Adipocyte (in vitro differentiated cells): Measurements from ENCODE around the gene HSF5.
"Not testable (repeated sequence)": the region's sequence is repeated elsewhere in the genome, so short reads cannot be mapped to it uniquely, and the experiment has no call there.

Experiments
- DNase-seq: peaks from one replicate; pipeline ENCODE4 v3.0.0-alpha.2; 2015; ENCODE audit warnings: low read depth
- H3K27me3 ChIP-seq: replicated peaks from 2 replicates; pipeline ENCODE4 v1.7.0; 2013; ENCODE audit warnings: mild to moderate bottlenecking, low read length, moderate library complexity; ENCODE audit not compliant: control insufficient read depth, insufficient read depth
- H3K36me3 ChIP-seq: 2 replicates; pipeline ENCODE4 v1.7.0; 2013; ENCODE audit warnings: low read length, mild to moderate bottlenecking, moderate library complexity; ENCODE audit not compliant: control insufficient read depth, insufficient read depth, severe bottlenecking
- H3K4me1 ChIP-seq: 2 replicates; pipeline ENCODE4 v1.7.0; 2013; ENCODE audit warnings: mild to moderate bottlenecking, low read length, moderate library complexity; ENCODE audit not compliant: control insufficient read depth, insufficient read depth
- H3K4me3 ChIP-seq: 2 replicates; pipeline ENCODE4 v1.7.0; 2013; ENCODE audit warnings: mild to moderate bottlenecking, low read length, moderate library complexity
- H3K9ac ChIP-seq: 2 replicates; pipeline ENCODE4 v1.7.0; 2013; ENCODE audit warnings: mild to moderate bottlenecking, low read length, moderate library complexity
- H3K9me3 ChIP-seq: 2 replicates; pipeline ENCODE4 v1.7.0; 2013; ENCODE audit warnings: mild to moderate bottlenecking, low read length, moderate library complexity; ENCODE audit not compliant: control insufficient read depth

HSF5 gene

DNA sequence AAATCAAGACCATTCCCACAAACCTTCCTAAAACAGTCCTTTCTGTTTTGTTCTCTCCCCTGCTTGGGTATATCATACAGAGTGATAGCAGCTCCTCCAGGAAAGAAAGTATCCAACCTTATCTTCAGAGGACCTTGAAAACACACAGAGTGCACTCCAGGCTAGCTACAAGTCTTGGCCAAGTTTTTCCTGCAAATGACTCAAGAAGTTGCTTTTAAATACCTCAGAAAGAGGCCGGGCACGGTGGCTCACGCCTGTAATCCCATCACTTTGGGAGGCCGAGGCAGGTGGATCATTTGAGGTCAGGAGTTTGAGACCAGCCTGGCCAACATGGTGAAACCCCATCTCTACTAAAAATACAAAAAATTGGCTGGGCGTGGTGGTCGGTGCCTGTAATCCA, 14.9 kb upstream of the HSF5 start:
- H3K9me3 ChIP-seq, H3K4me1 ChIP-seq, H3K9ac ChIP-seq, DNase-seq, H3K27me3 ChIP-seq, H3K4me3 ChIP-seq: not testable (repeated sequence)
- peaks cover 75% of the 10 kb centered on the region for H3K36me3 ChIP-seq

DNA sequence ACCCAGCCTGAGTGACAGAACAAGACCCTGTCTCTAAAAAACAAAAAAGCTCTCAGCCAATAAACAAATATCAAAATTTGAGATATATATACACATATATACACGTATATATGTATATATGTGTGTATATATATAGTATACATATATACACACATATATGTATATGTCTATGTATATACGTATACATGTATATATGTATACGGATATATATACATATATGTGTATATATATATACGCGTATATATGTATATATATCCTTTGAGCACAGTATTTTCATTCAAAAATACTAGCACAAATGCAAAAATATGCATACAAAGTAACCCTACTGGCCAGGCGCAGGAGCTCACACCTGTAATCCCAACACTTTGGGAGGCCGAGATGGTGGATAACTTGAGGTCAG, 13.2 kb upstream of the HSF5 start:
- H3K4me1 ChIP-seq, result no peaks in the 10 kb centered on the region
- H3K27me3 ChIP-seq, result no peaks in the 10 kb centered on the region
- H3K9ac ChIP-seq, result no peak overlapping the region
- H3K4me3 ChIP-seq, result no peak overlapping the region
- H3K36me3 ChIP-seq, result peaks cover 73% of the 10 kb centered on the region
- no peaks in the 10 kb centered on the region for H3K9me3 ChIP-seq
- no peak for DNase-seq

DNA sequence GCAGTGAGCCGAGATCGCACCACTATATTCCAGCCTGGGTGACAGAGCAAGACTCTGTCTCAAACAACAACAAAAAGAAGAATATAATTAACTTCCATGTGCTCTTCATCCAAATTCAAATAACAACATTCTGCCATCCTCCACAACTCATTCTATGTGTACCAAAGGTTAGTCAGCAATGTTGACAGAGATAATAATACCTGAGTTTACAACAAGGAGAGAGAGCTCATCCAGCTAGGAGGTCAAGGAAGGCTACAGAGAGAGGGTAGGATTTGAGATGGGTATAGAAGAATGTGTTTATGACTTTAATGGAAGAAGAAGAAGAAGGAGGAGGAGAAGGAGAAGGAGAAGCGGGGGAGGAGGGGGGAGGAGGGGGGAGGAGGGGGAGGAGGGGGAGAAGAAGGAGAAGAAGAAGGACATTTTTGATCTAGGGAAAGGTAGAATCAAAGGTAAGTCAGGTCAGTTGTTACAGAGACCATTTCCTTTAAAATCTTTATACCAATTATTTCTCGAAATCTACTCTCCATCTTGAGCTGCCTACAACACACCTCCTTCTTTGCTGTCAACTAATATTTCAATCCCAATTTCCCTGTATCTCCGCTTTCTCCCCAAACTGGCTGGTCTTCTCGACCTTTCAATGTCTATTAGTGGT, 10.1 kb upstream of the HSF5 start:
- Histone ChIP-seq H3K36me3 (peaks cover 70% of the 10 kb centered on the region), H3K9me3 (no peaks in the 10 kb centered on the region), H3K27me3 (no peaks in the 10 kb centered on the region), H3K9ac (no peak overlapping the region), H3K4me1 (no peaks in the 10 kb centered on the region), H3K4me3 (no peak overlapping the region)
- no peak for DNase-seq

DNA sequence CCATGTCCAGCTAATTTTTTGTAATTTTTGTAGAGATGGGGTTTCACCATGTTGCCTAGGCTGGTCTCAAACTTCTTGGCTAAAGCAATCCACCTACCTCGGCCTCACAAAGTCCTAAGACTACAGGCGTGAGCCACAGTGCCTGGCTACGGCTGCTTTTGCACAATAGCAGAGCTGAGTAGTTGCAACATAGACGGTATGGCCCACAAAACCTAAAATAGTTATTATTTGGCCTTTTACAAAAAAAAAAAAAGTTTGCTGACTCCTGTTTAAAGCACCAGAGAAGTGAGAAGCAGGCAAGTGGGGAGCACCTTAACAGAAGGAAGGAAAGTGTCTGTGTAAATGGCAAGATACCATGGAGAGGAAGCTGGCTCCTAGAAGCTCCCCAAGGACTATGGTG, 5.3 kb upstream of the HSF5 start:
- H3K4me1 ChIP-seq, result no peaks in the 10 kb centered on the region
- no peak overlapping the region for H3K9ac ChIP-seq
- peaks cover 83% of the 10 kb centered on the region for H3K36me3 ChIP-seq
- H3K9me3 ChIP-seq, result no peaks in the 10 kb centered on the region
- H3K27me3 ChIP-seq, result no peaks in the 10 kb centered on the region
- H3K4me3 ChIP-seq, result no peak overlapping the region
- DNase-seq, result no peak

DNA sequence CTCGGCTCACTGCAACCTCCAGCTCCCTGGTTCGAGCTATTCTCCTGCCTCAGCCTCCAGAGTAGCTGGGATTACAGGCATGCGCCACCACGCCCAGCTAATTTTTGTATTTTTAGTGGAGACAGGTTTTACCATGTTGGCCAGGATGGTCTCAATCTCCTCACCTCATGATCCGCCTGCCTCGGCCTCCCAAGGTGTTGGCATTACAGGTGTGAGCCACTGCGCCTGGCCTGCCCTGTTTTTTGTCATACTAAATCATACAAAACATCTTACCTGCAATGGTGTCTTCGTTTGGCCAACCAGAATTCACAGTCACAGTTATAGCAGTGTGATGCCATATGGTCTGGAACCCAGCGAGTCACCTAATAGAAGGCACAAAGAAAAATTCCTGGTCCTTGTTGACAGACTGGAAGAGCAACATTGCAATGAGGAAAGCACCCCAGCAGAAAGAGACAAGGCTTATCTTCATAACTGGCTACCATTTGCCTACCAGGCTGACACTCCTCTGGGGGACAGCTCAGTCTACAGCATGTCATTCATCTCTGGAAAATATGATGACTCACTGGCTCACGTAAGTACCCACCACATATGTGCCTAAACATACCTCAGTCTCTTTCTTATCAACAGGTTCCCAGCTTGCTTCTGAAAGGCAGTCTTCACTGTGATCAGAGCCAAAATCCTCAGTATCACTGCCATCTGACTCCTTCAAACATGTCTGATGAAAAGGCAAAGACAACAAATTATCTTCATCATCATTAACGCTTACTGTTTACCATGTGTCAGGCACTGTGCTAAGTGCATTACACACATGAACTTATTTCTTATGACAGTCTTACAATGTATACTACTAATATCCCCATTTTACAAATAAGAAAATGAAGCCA, 4.3 kb upstream of the HSF5 start:
- Histone ChIP-seq H3K4me1 (no peaks in the 10 kb centered on the region), H3K4me3 (no peak overlapping the region), H3K9me3 (no peaks in the 10 kb centered on the region), H3K36me3 (peaks cover 77% of the 10 kb centered on the region), H3K27me3 (no peaks in the 10 kb centered on the region), H3K9ac (no peak overlapping the region)
- DNase-seq, result no peak

DNA sequence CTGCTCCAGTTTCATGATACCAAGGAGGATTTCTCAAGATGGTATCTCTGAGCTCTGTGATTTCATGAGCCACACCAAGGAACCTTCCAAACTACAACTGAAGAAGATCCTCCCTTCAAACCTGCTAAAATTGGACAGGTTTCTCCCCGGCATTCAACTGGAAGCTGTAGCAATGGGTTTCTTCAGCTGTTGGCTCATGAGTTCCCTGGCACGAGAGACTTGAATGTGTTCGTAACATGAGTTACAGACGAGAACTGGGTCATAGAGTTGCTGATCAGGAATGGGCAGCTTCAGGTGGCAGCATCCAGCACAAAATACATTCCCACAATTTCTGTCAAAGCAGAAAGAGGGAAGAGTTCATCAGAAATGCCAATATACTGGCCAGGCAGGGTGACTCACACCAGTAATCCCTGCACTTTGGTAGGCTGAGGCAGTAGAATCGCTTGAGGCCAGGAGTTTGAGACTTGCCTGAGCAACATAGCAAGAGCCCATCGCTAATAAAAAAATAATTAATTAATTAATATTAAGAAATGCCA, 3.4 kb upstream of the HSF5 start:
- DNase-seq, result no peak
- no peak overlapping the region for H3K9ac ChIP-seq
- no peaks in the 10 kb centered on the region for H3K9me3 ChIP-seq
- no peak overlapping the region for H3K4me3 ChIP-seq
- H3K4me1 ChIP-seq, result no peaks in the 10 kb centered on the region
- peaks cover 70% of the 10 kb centered on the region for H3K36me3 ChIP-seq
- H3K27me3 ChIP-seq, result no peaks in the 10 kb centered on the region

DNA sequence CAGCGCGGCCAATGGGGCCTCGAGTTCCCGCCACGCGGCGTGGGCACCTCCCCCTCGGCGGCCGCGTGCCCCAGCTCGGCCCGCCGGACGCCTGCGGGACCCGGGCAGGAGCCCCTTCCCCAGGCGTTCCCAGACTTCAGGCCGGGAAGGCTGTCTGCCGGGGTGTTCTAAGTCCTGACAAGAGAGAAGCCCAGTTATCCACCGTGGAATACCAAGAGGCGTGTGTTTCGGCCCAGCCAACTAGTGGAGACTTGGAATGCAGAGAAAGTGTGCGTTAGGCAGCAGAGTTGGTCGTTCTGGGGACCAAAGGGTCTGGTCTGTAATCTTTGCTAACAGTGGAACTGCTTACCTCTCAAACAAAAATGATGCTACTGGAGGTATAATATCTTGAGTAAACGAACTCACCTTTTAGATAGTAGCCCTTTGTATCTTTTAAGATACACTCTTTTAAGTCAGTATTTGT, 251 bp upstream of the HSF5 start:
- no peaks in the 10 kb centered on the region for H3K4me1 ChIP-seq
- H3K9ac ChIP-seq, result no peak overlapping the region
- H3K36me3 ChIP-seq, result peaks cover 46% of the 10 kb centered on the region
- no peak for DNase-seq
- H3K27me3 ChIP-seq, result no peaks in the 10 kb centered on the region
- no peak overlapping the region for H3K4me3 ChIP-seq
- no peaks in the 10 kb centered on the region for H3K9me3 ChIP-seq

DNA sequence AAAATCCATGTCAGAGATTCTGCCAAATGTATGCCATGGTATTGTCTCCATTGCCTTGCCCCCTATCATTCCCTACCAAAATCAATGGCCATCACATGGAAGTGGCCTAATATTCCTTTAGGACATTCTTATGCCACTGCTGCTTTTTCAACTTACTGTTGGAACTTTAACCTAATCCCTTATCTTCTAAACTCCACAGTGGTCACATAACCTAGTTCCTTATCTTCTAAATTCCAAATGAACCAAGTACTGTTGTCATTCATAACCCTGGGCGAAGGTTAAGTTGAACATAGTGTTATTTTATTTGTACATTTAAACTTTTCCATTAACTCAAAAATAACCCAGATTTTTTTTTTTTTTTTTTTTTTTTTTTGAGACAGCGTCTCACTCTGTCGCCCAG, 3.6 kb downstream of the HSF5 start:
- no peak for DNase-seq
- H3K4me3 ChIP-seq, result no peak overlapping the region
- H3K36me3 ChIP-seq, result peaks cover 8% of the 10 kb centered on the region
- H3K27me3 ChIP-seq, result no peaks in the 10 kb centered on the region
- H3K9me3 ChIP-seq, result no peaks in the 10 kb centered on the region
- no peak overlapping the region for H3K9ac ChIP-seq
- H3K4me1 ChIP-seq, result no peaks in the 10 kb centered on the region

DNA sequence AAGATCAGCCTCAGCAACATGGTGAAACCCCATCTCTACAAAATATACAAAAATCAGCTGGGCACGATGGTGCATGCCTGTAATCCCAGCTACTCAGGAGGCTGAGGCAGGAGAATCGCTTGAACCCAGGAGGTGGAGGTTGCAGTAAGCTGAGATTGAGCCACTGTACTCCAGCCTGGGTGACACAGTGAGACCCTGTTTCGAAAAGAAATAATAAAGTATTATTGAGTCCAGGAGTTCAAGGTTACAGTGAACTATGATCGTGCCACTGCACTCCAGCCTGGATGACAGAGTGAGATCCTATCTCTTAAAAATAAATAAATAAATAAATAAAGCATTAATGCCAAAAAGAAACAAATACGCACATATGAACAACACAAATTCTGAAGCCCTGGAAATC, 6.4 kb downstream of the HSF5 start:
- H3K9me3 ChIP-seq, H3K4me3 ChIP-seq, H3K36me3 ChIP-seq, H3K9ac ChIP-seq, H3K4me1 ChIP-seq, DNase-seq, H3K27me3 ChIP-seq: not testable (repeated sequence)

DNA sequence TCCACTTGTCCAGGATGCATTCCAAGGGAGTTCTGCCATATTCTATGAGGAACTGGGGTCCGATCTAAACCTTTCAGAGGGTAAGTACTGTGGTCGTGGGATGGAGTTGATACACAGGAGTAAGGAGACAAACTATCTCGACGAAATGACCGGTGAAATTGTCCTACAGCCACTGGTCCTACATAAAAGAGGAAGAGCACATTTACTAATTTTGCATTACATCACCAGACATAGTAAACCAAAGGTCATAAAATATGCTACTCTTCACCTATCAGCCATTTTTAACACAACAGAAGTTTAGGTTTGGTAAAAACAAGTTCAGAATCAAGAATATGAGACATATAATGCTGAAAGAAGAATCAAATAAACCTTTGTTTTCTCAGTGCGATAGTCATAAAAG, 8.1 kb downstream of the HSF5 start:
- H3K36me3 ChIP-seq, result no peaks in the 10 kb centered on the region
- H3K4me1 ChIP-seq, result no peaks in the 10 kb centered on the region
- H3K27me3 ChIP-seq, result no peaks in the 10 kb centered on the region
- H3K4me3 ChIP-seq, result no peak overlapping the region
- no peak overlapping the region for H3K9ac ChIP-seq
- no peak for DNase-seq
- no peaks in the 10 kb centered on the region for H3K9me3 ChIP-seq

DNA sequence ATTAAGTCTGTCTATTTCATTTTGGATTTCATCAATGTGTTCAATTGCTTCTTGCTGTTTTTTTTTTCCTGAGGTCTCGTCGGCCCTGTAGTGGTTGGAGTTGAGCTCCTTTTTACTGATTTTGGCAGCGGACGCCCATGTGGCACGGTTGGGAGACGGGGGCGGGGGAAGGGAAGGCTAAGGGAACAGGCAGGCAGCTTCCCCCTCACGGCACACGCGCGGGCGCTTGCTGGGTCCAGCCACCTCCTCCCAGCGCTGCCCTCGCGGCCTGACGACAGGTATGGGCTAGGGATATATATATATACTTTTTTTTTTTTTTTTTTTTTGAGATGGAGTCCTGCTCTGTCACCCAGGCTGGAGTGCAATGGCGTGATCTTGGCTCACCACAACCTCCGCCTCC, 11.4 kb downstream of the HSF5 start:
- H3K9me3 ChIP-seq, result no peaks in the 10 kb centered on the region
- no peaks in the 10 kb centered on the region for H3K27me3 ChIP-seq

More for the DNA sequence above, 11.4 kb downstream of the HSF5 start:
- H3K4me1 ChIP-seq, result no peaks in the 10 kb centered on the region
- no peak overlapping the region for H3K9ac ChIP-seq
- H3K4me3 ChIP-seq, result no peak overlapping the region
- DNase-seq, result no peak
- no peaks in the 10 kb centered on the region for H3K36me3 ChIP-seq
